Measurements from ENCODE around the gene SMIM38.

Gene SMIM38

DNA sequence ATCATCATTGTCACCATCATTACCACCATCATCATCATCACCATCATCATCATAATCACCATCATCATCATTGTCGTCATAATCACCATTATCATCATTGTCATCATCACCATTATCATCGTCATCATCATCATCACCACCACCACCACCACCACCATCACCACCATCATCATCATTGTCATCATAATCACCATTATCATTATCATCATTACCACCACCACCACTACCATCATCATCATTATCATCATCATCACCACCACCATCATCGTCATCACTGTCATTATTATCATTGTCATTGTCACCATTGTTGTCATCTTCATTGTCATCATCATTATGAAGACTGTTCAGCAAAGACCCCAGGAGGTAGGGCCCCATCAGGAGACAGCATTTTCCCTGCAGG, 33.3 kb downstream of the SMIM38 start:
- DNase-seq = no peak

DNA sequence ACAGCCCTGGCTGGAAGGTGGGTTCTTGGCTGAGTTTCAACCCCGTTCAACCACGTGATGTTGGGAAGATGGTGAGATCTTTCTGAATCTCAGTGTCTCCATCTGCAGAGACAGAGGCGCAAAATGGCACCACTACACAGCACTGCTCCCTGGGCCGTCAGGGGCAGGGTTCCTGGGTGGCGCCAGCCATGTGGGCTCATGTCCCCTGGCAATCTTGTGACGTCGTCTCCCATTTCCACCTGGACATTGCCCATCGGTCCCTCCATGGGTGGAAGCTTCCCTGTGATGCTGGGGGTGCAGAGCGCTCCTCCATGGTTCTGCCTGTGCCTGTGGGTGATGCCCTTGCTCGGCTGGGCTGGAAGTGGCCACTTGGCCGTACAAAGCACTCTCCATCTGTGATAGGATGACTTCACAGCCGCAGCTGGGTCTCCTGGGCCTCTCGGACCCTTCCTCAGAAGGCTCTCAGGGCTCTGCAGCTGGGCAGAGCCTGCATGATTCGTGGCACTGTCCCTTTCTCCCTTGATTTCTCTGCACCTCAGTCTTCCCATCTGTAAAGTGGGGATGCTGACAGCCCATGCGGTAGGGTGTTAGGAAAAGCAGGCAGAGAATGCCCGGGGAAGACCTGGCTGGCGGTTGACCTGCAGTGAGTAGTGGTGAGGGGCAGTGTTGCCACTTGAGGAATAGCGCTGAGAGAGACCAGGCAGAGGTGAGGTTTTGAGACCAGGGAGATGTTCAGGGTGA, 35.2 kb downstream of the SMIM38 start:
- no peak for DNase-seq

DNA sequence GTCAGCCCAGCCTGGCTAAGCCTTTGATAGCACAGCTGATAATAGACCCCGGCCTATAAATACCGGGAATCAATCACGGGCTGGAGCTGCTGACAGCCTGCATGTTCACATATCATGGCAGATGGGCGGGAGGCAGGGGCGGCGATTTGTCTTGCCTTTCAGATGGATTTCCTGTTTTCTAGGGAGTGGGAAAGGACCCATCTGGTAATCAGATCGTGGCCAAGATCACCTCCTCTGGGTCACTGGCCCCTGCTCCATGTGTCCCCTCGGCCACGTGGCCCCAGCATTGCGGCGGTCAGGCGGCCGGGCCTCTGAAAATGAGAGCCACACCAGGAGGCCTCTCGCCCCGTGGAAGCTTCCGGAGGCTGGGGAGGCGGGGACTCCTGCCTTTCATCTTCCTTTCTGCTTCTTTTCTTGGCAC, 36.6 kb downstream of the SMIM38 start:
- DNase-seq = no peak

DNA sequence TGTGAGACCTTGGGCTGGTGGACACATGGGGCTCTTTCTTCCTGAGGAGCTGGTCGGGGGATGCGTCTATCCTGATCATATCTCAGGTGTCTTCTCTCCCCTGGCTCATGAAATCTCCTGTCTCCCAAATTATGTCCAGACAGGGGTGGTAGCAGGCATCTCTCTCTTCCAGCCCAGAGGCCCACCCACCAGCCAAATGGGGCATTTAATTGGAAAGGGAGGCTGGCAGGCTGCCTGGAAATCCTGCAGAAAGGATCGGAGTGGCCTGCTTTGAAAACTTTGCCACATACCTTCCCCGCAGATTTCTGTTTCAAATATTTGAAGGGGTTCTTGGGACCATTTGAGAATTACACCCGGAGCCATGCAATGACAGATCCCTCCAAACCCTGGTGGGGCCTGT, 37.4 kb downstream of the SMIM38 start:
- DNase-seq = no peak

DNA sequence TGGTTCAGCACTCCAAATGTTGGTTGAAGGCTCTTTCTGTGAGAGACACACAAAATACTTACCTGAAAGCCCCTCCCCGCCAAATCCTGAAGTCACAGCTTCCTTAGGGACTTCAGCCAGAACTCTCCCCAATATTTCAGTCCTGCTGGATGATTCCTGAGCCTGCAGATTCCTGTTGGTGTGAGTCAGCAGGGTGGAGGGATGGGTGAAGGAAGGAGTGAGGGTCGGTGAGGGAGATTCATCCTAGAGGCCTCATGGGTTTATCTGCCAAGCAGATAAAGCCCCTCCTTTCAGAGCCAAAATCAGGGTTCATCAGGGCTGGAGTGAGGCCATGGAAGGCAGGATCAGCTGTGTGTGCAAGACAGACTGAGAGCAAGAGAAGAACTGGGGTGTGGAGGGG, 37.9 kb downstream of the SMIM38 start:
- DNase-seq = no peak

DNA sequence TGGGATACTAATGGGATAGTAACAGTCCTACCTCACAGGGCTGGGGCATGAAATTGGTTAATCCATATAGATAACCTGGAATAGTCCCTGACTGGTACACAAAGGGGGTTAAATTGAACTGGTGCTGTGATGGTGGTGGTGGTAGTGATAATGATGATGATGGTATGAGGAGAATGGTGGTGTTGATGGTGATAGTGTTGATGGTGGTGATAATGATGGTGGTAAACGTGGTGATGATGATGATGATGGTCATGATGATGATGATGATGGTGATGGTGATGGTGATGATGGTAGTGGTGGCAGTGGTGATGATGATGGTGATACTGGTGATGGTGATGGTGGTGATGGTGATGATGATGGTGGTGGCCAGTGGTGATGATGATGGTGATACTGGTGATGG, 38.7 kb downstream of the SMIM38 start:
- DNase-seq = no peak

DNA sequence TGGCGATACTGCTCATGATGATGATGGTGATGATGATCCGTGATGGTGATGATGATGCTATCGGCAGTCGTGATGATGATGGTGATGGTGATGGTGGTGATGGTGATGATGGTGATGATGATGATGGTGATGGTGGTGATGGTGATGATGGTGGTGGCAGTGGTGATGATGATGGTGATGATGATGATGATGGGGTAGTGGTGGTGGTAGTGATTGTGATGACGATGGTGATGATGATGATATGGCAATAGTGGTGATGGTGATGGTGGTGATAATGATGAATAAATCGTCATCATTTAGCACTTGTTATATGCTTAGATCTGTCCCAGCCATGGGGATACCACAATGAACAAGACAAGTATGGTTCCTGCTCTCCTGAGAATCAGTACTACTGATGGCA, 39.2 kb downstream of the SMIM38 start:
- no peak for DNase-seq

DNA sequence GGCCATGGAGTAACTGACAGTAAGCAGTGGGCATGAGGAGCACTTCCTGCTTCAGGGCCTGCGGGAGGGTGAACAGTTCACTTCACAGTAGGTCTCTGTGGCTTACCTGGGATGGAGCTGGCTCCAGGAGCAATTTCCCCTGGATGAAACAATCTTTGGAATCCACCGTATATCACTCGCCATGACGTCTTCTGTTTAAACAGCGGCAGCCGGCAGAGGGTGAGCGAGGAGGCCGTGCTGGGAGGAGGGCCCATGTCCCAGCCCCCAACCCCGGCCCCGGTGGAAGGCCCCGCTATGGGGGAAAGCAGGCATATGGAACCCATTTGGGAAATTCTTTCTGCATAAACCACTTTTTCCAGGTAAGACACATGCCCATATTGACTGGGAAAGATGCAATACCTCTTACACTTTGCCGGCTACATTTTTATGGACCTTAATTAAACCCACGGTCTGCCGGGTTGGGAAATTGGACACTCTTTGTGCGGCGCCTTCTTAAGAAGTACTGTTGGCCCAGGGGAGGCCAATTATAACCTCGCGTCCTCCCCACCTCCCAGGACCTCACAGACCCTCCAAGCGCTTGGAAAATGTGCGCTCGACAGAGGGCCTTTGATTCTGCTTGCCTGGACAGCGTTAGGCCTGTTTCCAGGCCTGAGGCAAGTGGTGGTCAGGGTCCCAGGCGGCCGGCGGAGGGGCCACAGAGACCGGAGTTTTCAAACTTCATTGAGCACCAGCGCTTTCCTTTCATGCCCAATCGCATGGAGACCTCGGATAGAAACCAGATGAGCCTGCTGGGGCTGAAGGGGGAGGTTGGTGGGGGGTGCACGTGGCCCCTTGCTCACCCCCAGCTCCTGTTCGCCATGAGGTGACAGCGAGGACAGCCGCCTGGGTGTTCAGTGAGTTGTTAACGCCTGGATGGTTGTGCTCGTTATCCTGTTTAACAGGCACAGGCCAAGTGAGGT, 40.4 kb downstream of the SMIM38 start:
- DNase-seq = no peak

DNA sequence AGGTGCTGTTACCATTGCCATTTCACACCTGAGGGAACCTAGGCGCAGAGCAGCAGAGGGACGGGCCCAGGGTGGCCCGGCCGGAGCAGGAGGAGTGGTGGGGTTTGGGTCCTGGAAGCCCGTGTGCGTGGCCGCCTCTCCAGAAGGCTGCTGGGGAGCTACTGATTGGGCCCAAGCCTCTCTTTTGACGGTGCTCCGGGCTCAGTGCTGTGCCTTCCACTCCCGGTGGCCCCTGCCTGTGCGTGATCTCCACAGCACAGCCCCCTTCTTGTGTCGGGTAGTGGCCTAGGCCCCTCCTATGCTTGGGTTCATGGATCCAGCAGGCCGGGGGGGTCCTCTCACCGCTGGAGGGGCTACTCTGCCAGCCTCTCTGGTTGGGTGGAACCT, 41.0 kb downstream of the SMIM38 start:
- DNase-seq = no peak

DNA sequence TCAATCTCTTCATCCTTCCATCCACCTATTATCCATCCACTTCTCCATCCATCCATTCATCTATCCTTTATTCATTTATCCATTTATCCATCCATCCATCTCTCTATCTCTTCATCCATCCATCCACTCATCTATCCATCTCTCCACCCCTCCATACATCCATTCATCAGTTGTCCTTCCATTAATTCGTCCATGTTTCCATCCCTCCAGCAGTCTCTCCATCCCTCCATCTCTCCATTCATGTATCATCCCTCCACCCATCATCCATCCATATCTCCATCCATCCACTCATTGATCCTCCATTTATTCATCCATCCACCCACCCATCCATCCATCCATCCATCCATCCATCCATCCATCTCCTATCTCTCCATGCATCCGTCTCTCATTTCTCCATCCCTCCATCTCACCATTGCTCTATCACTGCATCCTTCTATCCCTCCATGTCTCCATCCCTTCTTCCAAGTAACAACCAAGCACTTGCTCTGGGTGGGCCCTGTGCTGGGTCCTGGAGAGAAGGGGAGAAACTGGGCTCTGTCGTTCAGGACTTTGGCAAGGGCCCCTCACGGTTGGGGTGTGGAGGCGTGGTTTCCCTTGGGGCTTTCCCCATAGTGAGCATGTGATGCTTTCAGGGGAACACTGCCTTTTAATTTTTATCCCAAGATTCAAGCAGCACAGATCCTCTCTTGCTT, 43.3 kb downstream of the SMIM38 start:
- no peak for DNase-seq

DNA sequence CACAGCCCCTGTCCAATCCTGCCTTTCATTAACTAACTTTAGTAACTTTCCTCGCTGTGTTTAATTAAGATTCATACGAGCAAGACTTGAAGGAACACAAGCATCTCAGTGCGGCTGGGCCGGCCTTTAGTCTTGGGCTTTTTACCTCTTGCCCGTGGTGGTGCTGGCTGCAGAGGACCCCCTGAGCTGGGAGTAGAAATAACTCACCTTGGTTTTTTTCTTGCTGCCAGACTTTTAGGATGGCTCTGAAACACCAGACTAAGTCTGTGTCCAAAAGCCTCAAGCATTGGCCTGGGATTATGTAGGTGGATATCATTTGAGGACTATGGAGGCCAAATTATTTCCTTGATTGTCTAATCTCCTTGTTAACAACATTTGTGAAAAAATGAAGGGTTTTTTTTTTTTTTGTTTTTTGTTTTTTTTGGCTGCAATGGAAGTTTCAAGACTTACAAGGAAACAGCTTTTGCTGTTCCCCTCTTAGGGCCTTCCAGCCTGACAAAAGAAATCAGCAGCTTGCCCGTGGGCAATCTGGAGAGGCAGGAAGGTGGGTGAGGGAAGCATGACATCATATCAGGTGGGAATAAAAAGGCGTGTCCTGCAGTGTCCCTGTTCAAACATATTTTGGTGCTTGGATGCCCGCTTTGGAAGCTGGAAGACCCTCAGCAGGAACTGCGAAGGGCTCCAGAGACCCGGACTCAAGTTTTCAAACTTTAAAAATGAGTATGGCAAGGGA, 44.0 kb downstream of the SMIM38 start:
- DNase-seq = no peak

DNA sequence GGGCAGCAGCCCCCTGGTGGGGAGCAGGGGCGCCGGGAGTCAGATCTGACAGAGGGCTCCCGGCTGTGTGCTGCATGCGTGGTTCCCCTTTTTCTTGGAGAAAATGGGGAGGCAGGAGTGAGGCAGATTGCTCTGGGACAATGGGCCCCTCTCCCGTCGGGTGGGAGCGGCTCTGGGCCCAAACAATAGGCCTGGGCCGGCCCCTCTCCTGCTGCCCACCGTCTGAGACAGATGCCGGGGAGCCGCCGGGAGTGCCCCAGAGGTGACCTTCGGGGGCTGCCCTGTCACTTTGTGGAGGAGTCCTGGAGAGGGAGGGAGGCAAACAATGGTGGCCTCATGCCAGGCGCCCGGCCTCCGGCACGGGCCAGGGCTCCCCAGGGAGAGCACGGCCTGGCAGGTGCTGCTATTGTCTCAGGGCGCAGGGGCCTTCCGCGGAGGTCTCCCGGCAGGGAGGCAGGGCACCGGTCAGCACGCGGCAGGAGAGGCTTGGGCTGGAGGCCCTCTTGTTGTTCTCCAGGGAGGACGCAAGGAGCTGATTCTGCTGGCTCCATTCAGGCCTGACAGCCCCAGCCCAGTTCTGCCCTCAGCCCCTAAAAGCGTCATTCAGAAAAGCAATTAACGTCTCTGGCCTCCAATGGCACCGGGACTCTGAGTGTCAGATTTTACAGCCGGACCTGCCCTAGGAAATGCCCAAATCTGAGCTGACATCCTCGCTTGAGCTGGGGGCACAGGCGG, 44.8 kb downstream of the SMIM38 start:
- no peak for DNase-seq

DNA sequence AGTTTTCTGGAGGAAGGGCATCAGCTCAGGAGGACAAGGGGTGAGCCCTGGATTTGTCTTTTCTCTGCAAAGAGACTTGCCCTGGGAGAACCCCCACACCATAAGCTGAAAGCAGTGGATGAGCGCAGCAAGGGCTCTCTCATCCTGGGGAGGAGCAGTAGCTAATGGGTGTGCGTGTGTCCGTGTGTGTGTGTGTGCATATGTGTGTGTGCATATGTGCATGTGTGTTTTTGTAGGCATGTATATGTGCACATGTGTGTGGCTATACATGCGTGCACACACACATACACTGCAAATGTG, 45.3 kb downstream of the SMIM38 start:
- DNase-seq = no peak

DNA sequence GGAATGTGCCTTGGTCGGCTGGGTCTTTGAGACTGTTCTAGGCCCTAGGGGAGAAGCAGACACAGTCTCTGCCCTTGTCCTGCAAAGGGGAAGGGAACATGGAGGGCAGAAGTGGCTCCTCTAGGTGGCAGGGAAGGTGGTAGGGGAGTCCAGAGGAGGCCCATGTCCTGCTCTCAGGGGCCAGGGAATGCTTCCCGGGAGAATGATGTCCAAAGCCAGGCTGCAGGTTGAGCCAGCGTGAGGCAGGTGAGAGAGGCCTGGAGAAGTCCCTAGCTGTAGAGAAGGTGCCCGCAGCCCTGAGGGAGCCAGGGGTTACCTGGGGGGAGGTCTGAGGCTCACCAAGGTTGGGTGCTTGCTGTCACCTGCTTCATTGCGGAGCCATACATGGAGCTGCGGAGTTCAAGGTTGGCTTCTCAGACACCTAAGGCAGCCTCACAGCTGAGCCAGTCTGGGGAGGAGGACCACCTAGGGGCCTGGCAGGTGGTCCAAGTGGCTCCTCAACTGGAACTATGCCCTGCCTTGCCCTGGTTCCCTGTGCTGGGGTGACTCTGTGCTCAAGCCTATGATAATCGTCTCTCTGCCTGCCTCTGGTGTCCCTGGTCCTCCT, 46.1 kb downstream of the SMIM38 start:
- DNase-seq = no peak

DNA sequence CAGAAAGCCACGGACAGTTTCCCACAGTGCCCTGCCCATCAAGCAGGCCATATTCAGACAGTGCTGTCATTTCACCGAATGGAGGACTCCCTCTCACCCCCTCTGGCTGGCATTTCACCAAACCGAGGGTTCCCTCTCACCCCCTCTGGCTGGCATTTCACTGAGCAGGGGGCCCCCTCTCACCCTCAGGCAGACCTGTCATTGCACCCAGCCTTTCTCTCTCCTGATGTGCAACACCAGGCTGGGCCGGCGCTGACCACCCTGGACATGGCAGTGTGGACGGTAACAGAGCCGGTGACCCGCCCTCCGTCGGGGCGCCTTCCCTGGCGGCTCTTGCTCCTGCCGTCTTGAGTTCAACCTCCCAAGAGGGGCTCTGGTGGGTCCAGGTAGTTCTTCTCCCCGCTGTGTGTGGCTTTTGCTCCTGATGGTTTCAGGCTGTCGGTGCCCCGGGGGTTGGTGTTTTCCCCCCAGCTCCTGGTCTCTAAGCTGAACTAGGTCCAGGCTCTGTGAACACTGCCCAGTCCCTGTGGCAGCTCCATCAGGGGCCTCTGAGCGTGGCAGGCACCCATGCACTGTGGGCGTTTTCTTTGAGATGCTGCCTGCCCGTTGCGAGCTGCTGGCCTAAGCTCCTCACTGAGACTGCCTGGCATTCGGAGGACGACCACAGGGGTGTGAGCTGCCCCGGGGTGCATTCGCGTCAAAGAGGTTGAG, 46.9 kb downstream of the SMIM38 start:
- DNase-seq = no peak

DNA sequence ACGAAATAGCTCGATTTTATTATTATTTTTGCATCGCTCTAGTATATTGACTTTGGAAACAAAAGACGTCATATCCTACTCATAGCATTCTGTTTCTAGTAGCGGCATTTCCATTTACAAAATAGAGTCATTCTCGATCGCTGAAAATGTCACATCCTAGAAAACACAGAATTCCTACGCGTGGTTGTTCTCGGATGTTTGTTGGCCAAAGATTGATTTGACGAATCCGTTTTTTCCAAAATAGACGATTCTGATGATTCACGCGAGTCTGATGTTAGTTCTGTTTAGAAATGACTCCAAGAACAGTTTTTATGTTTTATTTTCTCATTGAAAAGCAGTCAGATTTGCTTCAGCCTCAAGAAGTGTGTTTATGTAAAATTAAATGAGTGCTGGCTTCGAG, 47.6 kb downstream of the SMIM38 start:
- no peak for DNase-seq

DNA sequence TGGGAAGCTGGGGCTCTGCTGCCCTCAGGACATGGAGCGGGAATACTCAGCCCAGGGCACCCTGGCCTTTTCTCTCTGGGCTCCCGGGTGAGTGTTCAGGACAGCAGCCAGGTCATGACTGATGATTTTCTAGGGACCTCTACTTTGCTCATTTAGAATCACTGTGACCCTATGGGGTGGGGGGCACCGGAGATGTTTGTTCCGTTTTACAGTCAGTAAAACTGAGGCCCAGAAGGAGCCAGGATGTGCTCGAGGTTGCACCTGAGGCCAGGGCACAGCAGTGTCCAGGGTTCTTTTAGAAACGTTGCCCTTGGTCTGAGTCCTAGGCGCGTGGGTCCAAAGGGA, 48.1 kb downstream of the SMIM38 start:
- no peak for DNase-seq

DNA sequence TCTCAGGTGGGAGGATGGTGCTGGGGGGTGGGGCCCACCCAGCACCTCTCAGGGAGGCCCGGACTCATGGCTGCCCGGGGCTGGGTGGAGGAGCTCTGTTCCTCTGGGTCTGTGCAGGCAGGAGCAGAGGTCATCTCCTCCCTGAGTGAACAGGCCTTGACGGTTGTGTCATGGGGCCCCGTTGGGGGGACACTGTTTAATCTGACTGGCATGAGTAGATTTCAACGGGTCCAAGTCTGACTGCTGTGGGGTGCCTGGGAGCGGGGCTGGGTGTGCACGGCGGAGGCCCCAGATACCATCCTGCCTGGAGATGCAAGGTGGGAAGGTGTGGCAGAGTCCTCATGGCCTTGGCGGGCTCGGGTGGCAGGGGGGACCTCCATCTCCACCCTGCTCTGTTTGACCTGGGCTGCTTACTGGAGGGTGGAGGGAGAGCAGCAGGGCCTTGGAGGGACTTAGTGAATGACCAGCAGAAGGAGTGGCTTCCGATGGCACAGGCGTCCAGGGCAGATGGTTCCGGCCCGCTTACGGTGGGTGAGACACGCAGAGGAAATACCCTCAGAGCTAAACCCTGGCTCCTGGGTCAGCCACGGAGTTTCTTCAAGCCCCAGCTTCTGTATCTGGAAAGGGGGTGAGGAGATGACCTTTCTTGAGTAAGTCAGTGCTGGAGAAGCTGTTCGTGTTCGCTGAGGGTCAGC, 48.7 kb downstream of the SMIM38 start:
- no peak for DNase-seq

DNA sequence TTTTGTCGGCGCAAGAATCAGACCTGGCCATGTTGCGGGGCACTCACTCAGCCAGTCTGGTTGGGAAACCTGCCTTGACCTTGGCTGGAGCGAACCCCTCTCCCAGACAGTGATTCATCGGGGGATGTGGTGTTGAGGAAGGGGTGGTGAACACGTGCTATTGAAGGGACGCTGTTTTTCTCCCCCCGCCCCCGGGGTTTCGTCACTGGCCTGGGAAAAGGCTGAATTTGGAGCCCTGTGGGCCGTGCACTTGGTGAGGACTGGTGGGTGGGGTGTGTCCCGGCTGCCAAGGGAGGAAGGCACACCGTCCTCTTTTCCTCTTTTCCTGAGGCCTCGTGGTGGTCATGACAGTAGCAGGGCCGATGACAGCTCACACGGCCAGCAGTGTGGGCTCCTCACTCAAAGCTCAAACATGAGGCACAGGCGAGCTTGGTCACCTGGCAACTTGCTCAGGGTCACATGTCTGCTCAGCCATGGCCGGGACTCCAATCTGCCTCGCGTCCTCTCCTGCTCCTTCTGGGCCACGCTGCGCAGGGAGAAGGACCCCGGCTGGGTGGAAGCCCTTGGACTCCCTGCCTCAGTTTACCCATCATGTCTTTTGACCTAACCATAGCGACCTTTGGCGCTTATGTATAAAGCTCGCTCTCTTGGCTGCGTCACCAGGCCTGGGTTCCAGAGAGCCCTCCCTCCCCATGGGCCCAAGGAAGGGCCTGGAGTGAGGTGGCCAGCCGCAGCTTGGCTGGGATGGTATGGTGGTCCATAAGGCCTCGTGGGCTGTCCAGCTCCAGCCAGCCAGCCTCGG, 49.4 kb downstream of the SMIM38 start:
- DNase-seq = no peak

Data from activated CD4-positive, alpha-beta T cell treated with anti-CD3 and anti-CD28 coated beads, Interleukin-2, Interleukin-6, amounts not matched to agents 100 ng/mL and 50 ng/mL, durations not matched to agents 16 hours and 8 hours (primary cell).